ENCODE data around the gene ANKRD42.

Gene ANKRD42

GRCh38 chr11:83161610-83162199 lies 31.8 kb upstream of the ANKRD42 start:
- no peak for TF ChIP-seq ZFX (IDR thresholded peaks at IDR 0.05)
- no peak for TF ChIP-seq CTCF (conservative IDR thresholded peaks at IDR 0.05)
- no peak overlapping the region for H3K27ac ChIP-seq

- no peak for TF ChIP-seq CTCF (conservative IDR thresholded peaks at IDR 0.05)
- H3K27ac ChIP-seq, result no peak overlapping the region
Measured at GRCh38 chr11:83162377-83162776, 31.1 kb upstream of the ANKRD42 start.

GRCh38 chr11:83166193-83166866 lies 27.2 kb upstream of the ANKRD42 start:
- H3K27ac ChIP-seq, result no peak overlapping the region
- TF ChIP-seq ZFX (IDR thresholded peaks at IDR 0.05), result no peak
- TF ChIP-seq CTCF (conservative IDR thresholded peaks at IDR 0.05), result no peak

- no peak for TF ChIP-seq ZFX (IDR thresholded peaks at IDR 0.05)
- TF ChIP-seq CTCF (conservative IDR thresholded peaks at IDR 0.05), result no peak
- no peak overlapping the region for H3K27ac ChIP-seq
Measured at GRCh38 chr11:83168756-83169155, 24.8 kb upstream of the ANKRD42 start.

GRCh38 chr11:83170865-83171264 lies 22.6 kb upstream of the ANKRD42 start:
- no peak for TF ChIP-seq ZFX (IDR thresholded peaks at IDR 0.05)
- no peak for TF ChIP-seq CTCF (conservative IDR thresholded peaks at IDR 0.05)
- no peak overlapping the region for H3K27ac ChIP-seq

- no peak overlapping the region for H3K27ac ChIP-seq
- TF ChIP-seq CTCF (conservative IDR thresholded peaks at IDR 0.05) (no peak), ZFX (IDR thresholded peaks at IDR 0.05) (no peak)
Measured at GRCh38 chr11:83172551-83172950, 21.0 kb upstream of the ANKRD42 start.

GRCh38 chr11:83174008-83174407 lies 19.5 kb upstream of the ANKRD42 start:
- TF ChIP-seq CTCF (conservative IDR thresholded peaks at IDR 0.05), result no peak
- no peak for TF ChIP-seq ZFX (IDR thresholded peaks at IDR 0.05)
- H3K27ac ChIP-seq, result no peak overlapping the region
